ENCODE data around the gene TBL1XR1.

DNA sequence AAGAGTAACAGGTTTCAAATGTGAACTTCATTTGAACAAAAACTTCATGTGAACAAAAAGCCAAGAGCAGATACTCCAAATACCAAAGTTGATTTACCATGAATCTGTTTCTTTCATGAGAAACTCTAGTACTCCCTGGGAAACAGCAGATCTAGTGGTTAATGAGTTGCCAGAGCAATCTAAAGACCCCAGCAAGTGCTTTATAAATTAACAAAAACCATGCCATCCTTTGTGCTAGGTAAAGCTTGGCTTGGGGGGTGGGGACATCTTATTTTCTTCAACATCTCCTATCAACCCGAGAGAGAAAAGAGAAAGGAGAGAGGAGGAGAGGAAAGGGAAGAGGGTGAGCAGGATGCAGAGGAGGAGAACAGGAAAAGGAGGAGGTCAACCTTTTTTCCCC, 100.7 kb downstream of the TBL1XR1 start:
- TF ChIP-seq CTCF (conservative IDR thresholded peaks at IDR 0.05; ENCODE audit: low read depth, low read length) (no peak), EZH2phosphoT487 (IDR thresholded peaks at IDR 0.05; ENCODE audit: borderline replicate concordance, low read length) (no peak)

Measured in PC-3 (cell line).